ENCODE measurements around the gene ATP6V0C. TPM values are rescaled to one million over a fixed set of nuclear protein-coding genes. Genes with fewer than 3 reads are reported as not detected.
A peak's percentile ranks its signal among the peaks of the same experiment; 100 is the strongest.

Gene ATP6V0C
- polyA plus RNA-seq, 3 donors: 176 to 310 (median 187) TPM

GRCh38 chr16:2511996-2512734, 1.6 kb upstream of the ATP6V0C start:
- Histone ChIP-seq H3K9ac (ENCODE audit: insufficient read depth, low read length, poor library complexity, severe bottlenecking) (no peak overlapping the region), H3K9me3 (replicated peaks in 1 of 2; ENCODE audit: control insufficient read depth in 1 of 2, insufficient read depth in 1 of 2, low read length in 2 of 2) (no peaks in the 10 kb centered on the region), H3K27me3 (ENCODE audit: control insufficient read depth in 2 of 2, insufficient read depth in 2 of 2, low read length in 2 of 2) (no peaks in the 10 kb centered on the region), H3K4me1 (ENCODE audit: control insufficient read depth in 1 of 2, insufficient read depth in 2 of 2, low read length in 2 of 2) (peaks cover 73 to 86% of the 10 kb centered on the region in 2 donors), H3K4me2 (replicated peaks; ENCODE audit: extremely low read depth, low read length, poor library complexity, severe bottlenecking) (no peak overlapping the region), H2AFZ (ENCODE audit: insufficient read depth, low read depth, low read length, poor library complexity, severe bottlenecking) (peak overlapping the region; percentile 81), H4K20me1 (ENCODE audit: insufficient read depth, low read length) (peaks cover 27% of the 10 kb centered on the region), H3K4me3 (replicated peaks in 1 of 3; ENCODE audit: low read depth in 2 of 3, low read length in 3 of 3) (no peak overlapping the region), H3K36me3 (replicated peaks in 1 of 2; ENCODE audit: control insufficient read depth in 1 of 2, insufficient read depth in 2 of 2, low read length in 2 of 2) (peaks cover 0 to under 1% of the 10 kb centered on the region in 2 donors), H3K79me2 (ENCODE audit: insufficient read depth, low read length) (peaks cover 68% of the 10 kb centered on the region), H3K27ac (ENCODE audit: low read depth in 1 of 2, low read length in 2 of 2) (no peak overlapping the region)
- Mint-ChIP-seq H3K9me3 (peaks cover 0 to 9% (median 0%) of the 10 kb centered on the region in 7 donors), H3K4me3 (peak overlapping the region; percentile 66 to 85), H3K27me3 (ENCODE audit: low read depth in 3 of 3) (peaks cover 3 to 6% (median 6%) of the 10 kb centered on the region in 3 donors), H3K4me1 (peaks cover 82% of the 10 kb centered on the region), H3K27ac (peak overlapping the region in 5 of 7 donors; percentile 2 to 99 (median 88)), H3K36me3 (peaks cover 23 to 24% of the 10 kb centered on the region in 2 donors)
- TF ChIP-seq CTCF (IDR thresholded peaks at IDR 0.05): no peak
- WGBS (ENCODE audit: insufficient coverage): 88% methylated on average over 17 of the region's 17 CpGs
- intact Hi-C loops (cut with micrococcal nuclease): no loop called here
- DNase-seq: peak in 1 of 3 donors; percentile 12

DNA sequence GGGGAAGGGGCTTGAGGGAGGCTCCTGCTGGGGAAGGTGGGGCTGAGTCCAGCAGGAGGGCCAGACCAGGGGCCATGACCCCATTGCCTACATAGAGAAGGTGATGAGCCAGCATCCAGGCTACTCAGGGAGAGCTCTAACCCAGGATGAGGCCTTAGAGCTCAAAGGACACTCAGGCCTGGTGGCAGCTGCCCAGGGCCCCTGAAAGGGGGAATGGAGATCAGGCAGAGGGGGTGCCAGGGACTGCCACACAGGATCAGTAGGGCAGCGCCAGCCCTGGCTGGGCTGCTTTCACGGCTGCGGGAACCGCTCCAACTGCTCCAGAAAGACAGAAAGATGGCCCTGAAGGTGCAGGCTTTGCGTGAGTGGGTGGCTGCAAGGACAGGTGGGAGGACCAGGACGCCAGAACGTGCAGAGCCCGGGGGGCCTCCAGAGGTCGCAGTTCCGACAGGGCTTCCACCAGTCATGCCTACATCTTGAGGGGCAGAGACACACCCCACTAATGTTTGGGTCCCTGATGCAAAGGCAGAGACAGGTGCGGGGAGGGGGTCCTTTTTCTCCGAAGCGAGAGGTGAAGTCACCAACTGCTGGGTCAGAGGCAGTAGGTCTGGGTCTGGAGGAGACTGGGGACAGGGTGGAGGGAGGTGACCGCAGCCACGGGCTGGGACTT, 882 bp upstream of the ATP6V0C start:
- H3K9me3 ChIP-seq (replicated peaks in 1 of 2; ENCODE audit: control insufficient read depth in 1 of 2, insufficient read depth in 1 of 2, low read length in 2 of 2): no peaks in the 10 kb centered on the region
- H3K27me3 ChIP-seq (ENCODE audit: control insufficient read depth in 2 of 2, insufficient read depth in 2 of 2, low read length in 2 of 2): no peaks in the 10 kb centered on the region
- intact Hi-C loops (cut with micrococcal nuclease): no loop called here
- Mint-ChIP-seq H3K9me3 (peaks cover 0 to 9% (median 0%) of the 10 kb centered on the region in 7 donors), H3K36me3 (peaks cover 28 to 30% of the 10 kb centered on the region in 2 donors), H3K4me3 (peak overlapping the region; percentile 66 to 85), H3K27me3 (ENCODE audit: low read depth in 3 of 3) (peaks cover 3 to 6% (median 6%) of the 10 kb centered on the region in 3 donors), H3K27ac (peak overlapping the region; percentile 81 to 99 (median 88)), H3K4me1 (peaks cover 82% of the 10 kb centered on the region)
- H3K4me1 ChIP-seq (ENCODE audit: control insufficient read depth in 1 of 2, insufficient read depth in 2 of 2, low read length in 2 of 2): peaks cover 73 to 86% of the 10 kb centered on the region in 2 donors
- peak in 1 of 3 donors; percentile 10 for DNase-seq
- peaks cover 75% of the 10 kb centered on the region for H3K79me2 ChIP-seq (ENCODE audit: insufficient read depth, low read length)
- peak overlapping the region; percentile 81 for H2AFZ ChIP-seq (ENCODE audit: insufficient read depth, low read depth, low read length, poor library complexity, severe bottlenecking)
- H4K20me1 ChIP-seq (ENCODE audit: insufficient read depth, low read length): peaks cover 34% of the 10 kb centered on the region
- H3K4me2 ChIP-seq (replicated peaks; ENCODE audit: extremely low read depth, low read length, poor library complexity, severe bottlenecking): peak overlapping the region; percentile 99
- H3K36me3 ChIP-seq (replicated peaks in 1 of 2; ENCODE audit: control insufficient read depth in 1 of 2, insufficient read depth in 2 of 2, low read length in 2 of 2): peaks cover 0 to 3% of the 10 kb centered on the region in 2 donors
- 46% methylated on average over 13 of the region's 15 CpGs for WGBS (ENCODE audit: insufficient coverage)
- peak overlapping the region; percentile 96 for H3K27ac ChIP-seq (ENCODE audit: low read depth in 1 of 2, low read length in 2 of 2)
- H3K4me3 ChIP-seq (replicated peaks in 1 of 3; ENCODE audit: low read depth in 2 of 3, low read length in 3 of 3): peak overlapping the region in 2 of 3 experiments; percentile 32 to 100
- TF ChIP-seq CTCF (IDR thresholded peaks at IDR 0.05): no peak
- H3K9ac ChIP-seq (ENCODE audit: insufficient read depth, low read length, poor library complexity, severe bottlenecking): peak overlapping the region; percentile 98

All from CD14-positive monocyte (primary cell).